IMR-90 (cell line): ENCODE measurements around the gene KIF13A. TPM values are rescaled to one million over a fixed set of nuclear protein-coding genes. Genes with fewer than 3 reads are reported as not detected.

Source experiments
- ATAC-seq: fragments of 200-7000 bp; cut with Tn5 transposase; 2 replicates; pipeline ENCODE4 v1.9.1; 2020; ENCODE audit warnings: low read depth, mild to moderate bottlenecking, moderate library complexity
- BruUV-seq: library from RNA; stranded (reverse); fragments of 400-500 nt; replicated peaks from 2 replicates; lab custom pipeline; 2021; lab: Mats Ljungman, UMichigan
- CTCF ChIA-PET: fragments of 300-600 bp; formaldehyde crosslinking; extraction: SDS; loops from one replicate; lab custom pipeline; 2021; ENCODE audit warnings: antibody characterized with exemption; lab: Yijun Ruan, JAX
- POLR2A ChIA-PET: fragments of 300-600 bp; sonication (Branson Sonifier 250); formaldehyde crosslinking; loops from one replicate; lab custom pipeline; 2022; ENCODE audit warnings: antibody characterized with exemption; ENCODE audit not compliant: unreplicated experiment; lab: Charles Lee
- DNase-seq: peaks from one replicate; pipeline ENCODE4 v3.0.0; 2013
- H2AFZ ChIP-seq: replicated peaks from 2 replicates; pipeline ENCODE3; 2013; ENCODE audit warnings: low read length, mild to moderate bottlenecking; ENCODE audit not compliant: poor library complexity
- H2AK5ac ChIP-seq: 2 replicates; pipeline ENCODE4 v1.6.1; 2013; ENCODE audit warnings: low read depth, low read length, inconsistent platforms
- H2AK9ac ChIP-seq: replicated peaks from 2 replicates; pipeline ENCODE3; 2013; ENCODE audit warnings: mild to moderate bottlenecking, low read depth, low read length, moderate library complexity; ENCODE audit not compliant: poor library complexity
- H2BK120ac ChIP-seq: 2 replicates; pipeline ENCODE4 v1.6.1; 2013; ENCODE audit warnings: low read depth, low read length, inconsistent platforms
- H2BK15ac ChIP-seq: 3 replicates; pipeline ENCODE4 v1.6.1; 2013; ENCODE audit warnings: low read depth, low read length, inconsistent platforms
- H2BK20ac ChIP-seq: 2 replicates; pipeline ENCODE4 v1.6.1; 2013; ENCODE audit warnings: low read depth, mild to moderate bottlenecking, inconsistent platforms, low read length, moderate library complexity
- H2BK5ac ChIP-seq: 2 replicates; pipeline ENCODE4 v1.6.1; 2013; ENCODE audit warnings: mild to moderate bottlenecking, low read depth, low read length, inconsistent platforms; ENCODE audit not compliant: poor library complexity, severe bottlenecking
- H3K14ac ChIP-seq: replicated peaks from 2 replicates; pipeline ENCODE4 v1.6.1; 2013; ENCODE audit warnings: low read depth, low read length, inconsistent platforms
- H3K18ac ChIP-seq: 2 replicates; pipeline ENCODE4 v1.6.1; 2013; ENCODE audit warnings: low read depth, low read length, control low read depth
- H3K23ac ChIP-seq: 2 replicates; pipeline ENCODE4 v1.6.1; 2013; ENCODE audit warnings: low read depth, low read length, inconsistent platforms
- H3K27ac ChIP-seq: 2 replicates; pipeline ENCODE4 v1.5.1; 2013; ENCODE audit warnings: mild to moderate bottlenecking, control low read depth, low read length; ENCODE audit not compliant: insufficient read depth
- H3K27me3 ChIP-seq: 2 replicates; pipeline ENCODE4 v1.6.1; 2013; ENCODE audit warnings: low read length; ENCODE audit not compliant: control insufficient read depth, insufficient read depth
- H3K36me3 ChIP-seq: 2 replicates; pipeline ENCODE4 v1.6.1; 2013; ENCODE audit warnings: low read length, mixed read lengths; ENCODE audit not compliant: control insufficient read depth, insufficient read depth
- H3K4ac ChIP-seq: 2 replicates; pipeline ENCODE4 v1.6.1; 2013; ENCODE audit warnings: low read depth, low read length, inconsistent platforms
- H3K4me1 ChIP-seq: 2 replicates; pipeline ENCODE4 v1.6.1; 2013; ENCODE audit warnings: low read length, mixed read lengths; ENCODE audit not compliant: control insufficient read depth, insufficient read depth
- H3K4me2 ChIP-seq: 2 replicates; pipeline ENCODE4 v1.6.1; 2013; ENCODE audit warnings: low read depth, mild to moderate bottlenecking, control low read depth, low read length, moderate library complexity
- H3K4me3 ChIP-seq: 2 replicates; pipeline ENCODE4 v1.5.1; 2013; ENCODE audit warnings: low read depth, mild to moderate bottlenecking, control low read depth, low read length, moderate library complexity; ENCODE audit not compliant: insufficient read depth
- H3K56ac ChIP-seq: 2 replicates; pipeline ENCODE4 v1.6.1; 2013; ENCODE audit warnings: low read length, inconsistent platforms; ENCODE audit not compliant: insufficient read depth; ENCODE audit errors: extremely low read depth
- H3K79me1 ChIP-seq, 2 experiments: 2 replicates each; pipeline ENCODE4 v1.6.1; 2013; ENCODE audit warnings: low read length in 2 of 2, inconsistent platforms in 1 of 2, low read depth in 1 of 2
- H3K9ac ChIP-seq: 2 replicates; pipeline ENCODE4 v1.6.1; 2013; ENCODE audit warnings: low read depth, low read length, control low read depth
- H3K9me1 ChIP-seq: 2 replicates; pipeline ENCODE4 v1.6.1; 2013; ENCODE audit warnings: low read length, inconsistent platforms; ENCODE audit not compliant: insufficient read depth
- H3K9me3 ChIP-seq: 2 replicates; pipeline ENCODE4 v1.6.1; 2013; ENCODE audit warnings: low read length; ENCODE audit not compliant: control insufficient read depth, insufficient read depth
- H4K20me1 ChIP-seq: 2 replicates; pipeline ENCODE4 v1.6.1; 2013; ENCODE audit warnings: low read length, inconsistent platforms; ENCODE audit not compliant: insufficient read depth
- H4K5ac ChIP-seq: 2 replicates; pipeline ENCODE4 v1.6.1; 2013; ENCODE audit warnings: mild to moderate bottlenecking, low read depth, low read length, control low read depth
- H4K8ac ChIP-seq, 2 experiments: 2 replicates each; pipeline ENCODE4 v1.6.1; 2013; ENCODE audit warnings: low read depth in 2 of 2, low read length in 2 of 2, control low read depth in 1 of 2, inconsistent platforms in 1 of 2
- H4K91ac ChIP-seq: 2 replicates; pipeline ENCODE4 v1.6.1; 2013; ENCODE audit warnings: low read depth, low read length, inconsistent platforms; ENCODE audit not compliant: insufficient read depth
- MAZ ChIP-seq: IDR thresholded peaks from 2 replicates; pipeline ENCODE4 v1.6.1; 2012; ENCODE audit warnings: low read depth, mild to moderate bottlenecking, low read length, improper control_type of control experiment, moderate library complexity, borderline replicate concordance
- WGBS, 2 experiments: methylation state at CpG; one replicate each; pipeline versions ENCODE4 v1.1.5 to v1.1.7; 2013; ENCODE audit warnings: missing lambda C conversion rate in 2 of 2; ENCODE audit not compliant: insufficient read length in 1 of 2; ENCODE audit errors: extremely low coverage in 2 of 2; 5-methylcytosine and 5-hydroxymethylcytosine counted together
- dilution Hi-C: fragments of 300-500 bp; cut with HindIII; formaldehyde crosslinking; loops from one replicate; pipeline ENCODE4 v1.14.3; 2018; ENCODE audit warnings: low sequenced_read_pairs; ENCODE audit not compliant: unreplicated experiment
- in situ Hi-C: fragments of 300-500 bp; cut with MboI; formaldehyde crosslinking; loops from 3 replicates; pipeline ENCODE4 v1.14.3; 2019; ENCODE audit warnings: low sequenced_read_pairs, inconsistent platforms, mixed read lengths
- intact Hi-C: fragments of 100-400 bp; cut with micrococcal nuclease; formaldehyde crosslinking; loops from 2 replicates; pipeline ENCODE4 v1.10.0; 2022
- polyA plus RNA-seq, 3 experiments: library from polyadenylated mRNA; depleted of rRNA; stranded (reverse); fragments of >200 nt; gene quantifications; 2 replicates each; pipeline ENCODE4 v1.2.3, GENCODE V29; 2012; ENCODE audit warnings: low replicate concordance in 1 of 3
- total RNA-seq: library from RNA; depleted of rRNA; stranded (reverse); fragments of >200 nt; gene quantifications from 2 replicates; pipeline ENCODE4 v1.2.3, GENCODE V29; 2012
- TF ChIP-seq, protein P1 (sequence below): fragments of 150-350 bp; IDR thresholded peaks from 2 replicates; pipeline ENCODE4 v1.6.1; 2017; ENCODE audit warnings: mild to moderate bottlenecking, antibody characterized with exemption, low read length, low read depth

The KIF13A gene
- total and polyA plus RNA-seq, 2 of the 4 experiments (the other 2 are of a cell fraction) = 23.3 to 51.8 TPM

DNA sequence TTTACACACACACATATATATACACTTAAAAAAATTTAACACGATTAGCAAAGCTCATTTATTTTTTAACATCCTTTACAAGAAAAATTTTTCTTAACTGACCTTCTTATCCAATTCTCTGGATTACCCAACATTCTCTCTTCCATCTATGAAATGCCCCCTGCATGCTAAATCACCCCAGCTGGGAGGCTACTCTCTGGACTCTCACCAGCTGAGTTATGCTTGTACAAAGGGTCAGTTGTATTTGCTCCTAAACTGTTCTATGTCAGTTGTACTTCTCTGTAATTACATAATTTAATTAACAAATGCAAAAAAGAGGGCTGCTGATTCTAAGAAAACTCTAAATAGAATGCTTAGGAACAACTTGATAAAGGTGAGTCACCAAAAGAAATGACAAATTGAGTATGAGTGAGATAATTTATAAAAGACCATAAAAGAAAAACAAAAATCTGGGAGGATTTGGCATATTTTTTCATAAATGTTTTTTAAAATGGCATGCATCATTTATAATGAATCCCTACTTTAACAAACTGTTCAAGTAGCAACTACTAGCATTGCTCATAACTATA, 120.5 kb downstream of the KIF13A start:
- no peak overlapping the region for H2BK5ac ChIP-seq
- dilution Hi-C loops (no loop called here), intact Hi-C loops (loop anchor here (5.0 kb wide), 2 partner anchors 40 to 120 kb away; partner anchors contain the start of gene KIF13A), in situ Hi-C loops (loop anchor here (10.0 kb wide), 1 partner anchor 118 kb away; the partner anchor contains the start of gene KIF13A)
- H2BK20ac ChIP-seq = no peak overlapping the region
- no peak overlapping the region for H4K8ac ChIP-seq
- no peak overlapping the region for H3K23ac ChIP-seq
- H3K4ac ChIP-seq = no peak overlapping the region
- 100% methylated on average over 1 of the region's 1 CpG for WGBS, 2 experiments
- ATAC-seq (no peak), DNase-seq (no peak)
- H2AK9ac ChIP-seq = no peak overlapping the region
- H3K56ac ChIP-seq = no peak overlapping the region
- no peak overlapping the region for H3K18ac ChIP-seq
- H2BK120ac ChIP-seq = no peak overlapping the region
- H3K9me3 ChIP-seq = no peaks in the 10 kb centered on the region
- peaks cover 24 to 63% of the 10 kb centered on the region in 2 experiments for H3K79me1 ChIP-seq
- no peak overlapping the region for H3K27ac ChIP-seq
- H4K5ac ChIP-seq = no peak overlapping the region
- H3K27me3 ChIP-seq = no peaks in the 10 kb centered on the region
- TF ChIP-seq, protein P1, sequence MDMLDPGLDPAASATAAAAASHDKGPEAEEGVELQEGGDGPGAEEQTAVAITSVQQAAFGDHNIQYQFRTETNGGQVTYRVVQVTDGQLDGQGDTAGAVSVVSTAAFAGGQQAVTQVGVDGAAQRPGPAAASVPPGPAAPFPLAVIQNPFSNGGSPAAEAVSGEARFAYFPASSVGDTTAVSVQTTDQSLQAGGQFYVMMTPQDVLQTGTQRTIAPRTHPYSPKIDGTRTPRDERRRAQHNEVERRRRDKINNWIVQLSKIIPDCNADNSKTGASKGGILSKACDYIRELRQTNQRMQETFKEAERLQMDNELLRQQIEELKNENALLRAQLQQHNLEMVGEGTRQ = no peak
- no peak for TF ChIP-seq MAZ
- H2BK15ac ChIP-seq = no peak overlapping the region
- no peak overlapping the region for H4K91ac ChIP-seq
- peaks cover 16% of the 10 kb centered on the region for H4K20me1 ChIP-seq
- H3K4me3 ChIP-seq = no peak overlapping the region
- peaks cover 17% of the 10 kb centered on the region for H3K9me1 ChIP-seq
- H3K14ac ChIP-seq = no peak overlapping the region
- H2AFZ ChIP-seq = no peak overlapping the region
- no TSS peak for BruUV-seq
- H3K36me3 ChIP-seq = no peaks in the 10 kb centered on the region
- POLR2A ChIA-PET = interaction anchor here (0.6 kb wide), 1 partner anchor 97 kb away, joined by 3 read pairs; no protein-coding TSS in a partner anchor
- no peak overlapping the region for H3K4me2 ChIP-seq
- CTCF ChIA-PET = interaction anchor here (0.6 kb wide), 1 partner anchor 12 kb away, joined by 3 read pairs; no protein-coding TSS in a partner anchor
- no peak overlapping the region for H2AK5ac ChIP-seq
- H3K4me1 ChIP-seq = peaks cover 20% of the 10 kb centered on the region
- no peak overlapping the region for H3K9ac ChIP-seq
